ENCODE results near the gene LASP1. TPM values are rescaled to one million over a fixed set of nuclear protein-coding genes. Genes with fewer than 3 reads are reported as not detected.

Gene LASP1
- total RNA-seq, 1 experiment from 2014 or later: 479 TPM

- intact Hi-C loops (cut with micrococcal nuclease; ENCODE audit: unreplicated experiment): no loop called here
- CTCF ChIA-PET: interaction anchor here (0.5 to 5.2 kb wide), 23 partner anchors 10 to 410 kb away, joined by 3 to 53 read pairs (median 4); partner anchors contain the start of genes ARL5C, CWC25, RPL19 and RPL23
- Mint-ChIP-seq H3K27me3 (ENCODE audit: unreplicated experiment) (no peaks in the 10 kb centered on the region), H3K4me3 (ENCODE audit: low read depth, unreplicated experiment) (peak overlapping the region; percentile 95), H3K9me3 (ENCODE audit: low read depth, unreplicated experiment) (no peaks in the 10 kb centered on the region), H3K27ac (ENCODE audit: unreplicated experiment) (peak overlapping the region; percentile 97), H3K4me1 (ENCODE audit: low read depth, unreplicated experiment) (peaks cover 76% of the 10 kb centered on the region), H3K36me3 (ENCODE audit: insufficient read depth, unreplicated experiment) (peaks cover 97% of the 10 kb centered on the region)
- TF ChIP-seq CTCF (IDR thresholded peaks at IDR 0.05; ENCODE audit: unreplicated experiment): peak; percentile 37
- TSS peak; percentile 28 for BruUV-seq (replicated peaks)
- peak; percentile 97 for DNase-seq
Measured at GRCh38 chr17:38871247-38872015, 1.6 kb downstream of the LASP1 start.

GRCh38 chr17:38872027-38872511 lies 2.2 kb downstream of the LASP1 start:
- no peak for DNase-seq
- Mint-ChIP-seq H3K4me3 (ENCODE audit: low read depth, unreplicated experiment) (peak overlapping the region; percentile 95), H3K36me3 (ENCODE audit: insufficient read depth, unreplicated experiment) (peaks cover 97% of the 10 kb centered on the region), H3K27me3 (ENCODE audit: unreplicated experiment) (no peaks in the 10 kb centered on the region), H3K4me1 (ENCODE audit: low read depth, unreplicated experiment) (peaks cover 82% of the 10 kb centered on the region), H3K27ac (ENCODE audit: unreplicated experiment) (peak overlapping the region; percentile 97), H3K9me3 (ENCODE audit: low read depth, unreplicated experiment) (no peaks in the 10 kb centered on the region)
- BruUV-seq (replicated peaks): TSS peak; percentile 37
- intact Hi-C loops (cut with micrococcal nuclease; ENCODE audit: unreplicated experiment): no loop called here
- no peak for TF ChIP-seq CTCF (IDR thresholded peaks at IDR 0.05; ENCODE audit: unreplicated experiment)
- CTCF ChIA-PET: interaction anchor here (0.8 to 5.2 kb wide), 14 partner anchors 9 to 303 kb away, joined by 3 to 53 read pairs (median 8); partner anchors contain the start of genes CWC25 and RPL23

- no peak for DNase-seq
- H3K27ac Mint-ChIP-seq (ENCODE audit: unreplicated experiment): peak overlapping the region; percentile 59
- no peaks in the 10 kb centered on the region for H3K9me3 Mint-ChIP-seq (ENCODE audit: low read depth, unreplicated experiment)
- no peaks in the 10 kb centered on the region for H3K27me3 Mint-ChIP-seq (ENCODE audit: unreplicated experiment)
- peaks cover 84% of the 10 kb centered on the region for H3K4me1 Mint-ChIP-seq (ENCODE audit: low read depth, unreplicated experiment)
- CTCF ChIA-PET: interaction anchor here (0.8 to 1.8 kb wide), 8 partner anchors 9 to 281 kb away, joined by 3 to 10 read pairs (median 4); partner anchors contain the start of genes CWC25, PSMB3 and RPL23
- no TSS peak for BruUV-seq (replicated peaks)
- H3K36me3 Mint-ChIP-seq (ENCODE audit: insufficient read depth, unreplicated experiment): peaks cover 92% of the 10 kb centered on the region
- no peak for TF ChIP-seq CTCF (IDR thresholded peaks at IDR 0.05; ENCODE audit: unreplicated experiment)
- H3K4me3 Mint-ChIP-seq (ENCODE audit: low read depth, unreplicated experiment): peak overlapping the region; percentile 95
- intact Hi-C loops (cut with micrococcal nuclease; ENCODE audit: unreplicated experiment): no loop called here
Measured at GRCh38 chr17:38872671-38873385, 3.0 kb downstream of the LASP1 start.

GRCh38 chr17:38873640-38874380 lies 4.0 kb downstream of the LASP1 start:
- peaks cover 84% of the 10 kb centered on the region for H3K4me1 Mint-ChIP-seq (ENCODE audit: low read depth, unreplicated experiment)
- CTCF ChIA-PET: interaction anchor here (0.6 to 1.8 kb wide), 9 partner anchors 8 to 280 kb away, joined by 3 to 10 read pairs (median 4); partner anchors contain the start of gene RPL23
- peak overlapping the region; percentile 59 for H3K27ac Mint-ChIP-seq (ENCODE audit: unreplicated experiment)
- no TSS peak for BruUV-seq (replicated peaks)
- TF ChIP-seq CTCF (IDR thresholded peaks at IDR 0.05; ENCODE audit: unreplicated experiment): no peak
- peak overlapping the region; percentile 95 for H3K4me3 Mint-ChIP-seq (ENCODE audit: low read depth, unreplicated experiment)
- H3K27me3 Mint-ChIP-seq (ENCODE audit: unreplicated experiment): no peaks in the 10 kb centered on the region
- H3K9me3 Mint-ChIP-seq (ENCODE audit: low read depth, unreplicated experiment): no peaks in the 10 kb centered on the region
- DNase-seq: peak; percentile 95
- intact Hi-C loops (cut with micrococcal nuclease; ENCODE audit: unreplicated experiment): no loop called here
- peaks cover 92% of the 10 kb centered on the region for H3K36me3 Mint-ChIP-seq (ENCODE audit: insufficient read depth, unreplicated experiment)

Data from Calu3 (cell line).